ENCODE results near the gene RBM33. TPM values are rescaled to one million over a fixed set of nuclear protein-coding genes. Genes with fewer than 3 reads are reported as not detected.

The RBM33 gene
- total and polyA plus RNA-seq, 2 of the 8 experiments (the other 6 are each of a cell fraction or from before 2014, with no cell fraction given), result 16.5 to 64.6 TPM

DNA sequence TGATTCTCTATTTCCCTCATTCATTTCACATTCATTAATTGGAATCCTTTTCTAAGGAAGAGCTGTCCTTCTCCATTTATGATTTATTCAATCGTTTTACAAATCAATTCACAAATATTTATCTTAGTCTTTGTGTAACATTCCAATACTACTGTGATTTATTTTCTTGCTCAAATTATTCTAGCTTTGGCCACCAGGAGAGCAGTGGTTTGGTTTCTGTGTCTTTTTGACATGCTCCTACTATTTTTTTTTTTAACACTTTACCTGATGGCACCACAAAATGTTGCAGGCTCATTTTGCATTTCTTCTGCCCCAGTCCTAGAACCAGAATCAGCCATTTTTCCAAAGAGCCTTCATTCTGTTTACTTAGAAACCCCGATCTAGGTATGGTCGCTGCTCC is 13.3 kb upstream of the RBM33 start:
- Histone ChIP-seq H3K27ac (ENCODE audit: low read depth, low read length) (no peak overlapping the region), H3K4me3 (ENCODE audit: extremely low read depth in 1 of 4, insufficient read depth in 2 of 4, low read depth in 3 of 4, low read length in 4 of 4) (no peak overlapping the region), H4K5ac (ENCODE audit: insufficient read length, low read depth, low read length) (no peak overlapping the region), H3K23me2 (ENCODE audit: low read depth, low read length) (no peaks in the 10 kb centered on the region), H2AK5ac (ENCODE audit: low read depth, low read length) (no peak overlapping the region), H3K27me3 (replicated peaks in 1 of 4; ENCODE audit: control insufficient read depth in 3 of 4, extremely low read depth in 1 of 4, insufficient read depth in 3 of 4, low read length in 3 of 4) (no peaks in the 10 kb centered on the region; a peak in 1 of 7 replicates), H2BK5ac (ENCODE audit: low read depth, low read length) (no peak overlapping the region), H2BK120ac (replicated peaks; ENCODE audit: low read depth, low read length) (no peak overlapping the region), H3K79me2 (ENCODE audit: control insufficient read depth in 1 of 2, insufficient read depth in 2 of 2, low read length in 2 of 2) (no peaks in the 10 kb centered on the region), H3K14ac (ENCODE audit: insufficient read length) (no peak overlapping the region), H3K36me3 (ENCODE audit: control insufficient read depth in 2 of 4, insufficient read depth in 4 of 4, low read length in 3 of 4) (no peaks in the 10 kb centered on the region; a peak in 1 of 8 replicates), H3K56ac (replicated peaks; ENCODE audit: insufficient read length, low read depth, low read length) (no peak overlapping the region), H3K4me1 (replicated peaks in 1 of 4; ENCODE audit: control insufficient read depth in 3 of 4, insufficient read depth in 4 of 4, low read length in 3 of 4) (no peaks in the 10 kb centered on the region), H4K20me1 (replicated peaks in 1 of 2; ENCODE audit: control insufficient read depth in 1 of 2, insufficient read depth in 2 of 2, low read length in 2 of 2) (no peaks in the 10 kb centered on the region), H3K18ac (ENCODE audit: extremely low read depth, low read length) (no peak overlapping the region), H3K9ac (replicated peaks in 1 of 4; ENCODE audit: extremely low read depth in 1 of 4, low read depth in 3 of 4, low read length in 3 of 4) (no peak overlapping the region), H2AFZ (ENCODE audit: low read length) (no peak overlapping the region), H3K4me2 (ENCODE audit: insufficient read depth in 1 of 2, low read depth in 2 of 2, low read length in 2 of 2) (no peak overlapping the region), H3K23ac (ENCODE audit: insufficient read length) (no peak overlapping the region), H3K4ac (replicated peaks; ENCODE audit: insufficient read length, low read depth, low read length) (no peak overlapping the region), H3K9me3 (ENCODE audit: insufficient read depth in 2 of 2, low read depth in 1 of 2, low read length in 1 of 2) (peaks cover 25 to 28% of the 10 kb centered on the region in 2 experiments; a peak in 3 of 4 replicates), H2BK15ac (ENCODE audit: low read length) (no peak overlapping the region), H3K79me1 (ENCODE audit: low read depth, low read length) (no peaks in the 10 kb centered on the region), H2BK12ac (ENCODE audit: low read depth, low read length) (no peak overlapping the region), H4K91ac (replicated peaks; ENCODE audit: insufficient read length, low read length) (no peak overlapping the region), H4K8ac (ENCODE audit: extremely low read depth, insufficient read depth, low read length) (no peak overlapping the region), H2BK20ac (ENCODE audit: low read length) (no peak overlapping the region)
- no peak for TF ChIP-seq TBP (IDR thresholded peaks at IDR 0.05; ENCODE audit: low read depth, low read length)
- no peak for TF ChIP-seq HDAC6 (IDR thresholded peaks at IDR 0.05; ENCODE audit: low read depth, low read length)
- no peak for TF ChIP-seq BRCA1 (IDR thresholded peaks at IDR 0.05; ENCODE audit: low read depth, low read length)
- no peak for TF ChIP-seq TAF7 (optimal IDR thresholded peaks at IDR 0.05; ENCODE audit: borderline replicate concordance, low read depth, low read length)
- no peak for TF ChIP-seq HDAC2 (IDR thresholded peaks at IDR 0.05; ENCODE audit: borderline replicate concordance in 1 of 2, low read depth in 2 of 2, low read length in 2 of 2)
- TF ChIP-seq CEBPB (IDR thresholded peaks at IDR 0.05; ENCODE audit: low read depth, low read length), result no peak
- no peak for TF ChIP-seq NANOG (IDR thresholded peaks at IDR 0.05; ENCODE audit: insufficient read depth, low read depth, low read length, poor library complexity, severe bottlenecking)
- no peak for TF ChIP-seq SP2 (IDR thresholded peaks at IDR 0.05; ENCODE audit: low read length)
- TF ChIP-seq TCF12 (IDR thresholded peaks at IDR 0.05; ENCODE audit: low read depth, low read length), result no peak
- TF ChIP-seq SIN3A (conservative IDR thresholded peaks at IDR 0.05 in 1 of 2, IDR thresholded peaks at IDR 0.05 in 1 of 2; ENCODE audit: low read depth in 1 of 2, low read length in 2 of 2), result no peak
- TF ChIP-seq KDM4A (IDR thresholded peaks at IDR 0.05; ENCODE audit: low read depth, low read length, severe bottlenecking), result no peak
- TF ChIP-seq TEAD4 (IDR thresholded peaks at IDR 0.05; ENCODE audit: low read depth, low read length), result no peak
- TF ChIP-seq ZNF274 (IDR thresholded peaks at IDR 0.05; ENCODE audit: borderline replicate concordance, extremely low read depth, low read length), result no peak
- ChIA-PET POLR2A (ENCODE audit: partially characterized antibody) (no interaction called here), CTCF (ENCODE audit: partially characterized antibody) (interaction anchor here (0.6 to 1.6 kb wide), 4 partner anchors 8 to 108 kb away, joined by 3 to 5 read pairs (median 3); no protein-coding TSS in a partner anchor)
- WGBS, 2 experiments (ENCODE audit: extremely low coverage in 1 of 2, insufficient coverage in 1 of 2, insufficient read length in 1 of 2, insufficient replicate concordance in 2 of 2, low coverage in 1 of 2, low lambda C conversion rate in 2 of 2, missing lambda C conversion rate in 1 of 2), result 89% methylated on average over 3 of the region's 3 CpGs; no CpG with 5 or more reads in 1 of the 2 experiments
- no peak for FAIRE-seq
- no peak for DNase-seq (ENCODE audit: low read depth in 1 of 2, low spot score in 2 of 2)
